Esophagus (tissue), 2 donors: ENCODE data around the gene THEM4. TPM values are rescaled to one million over a fixed set of nuclear protein-coding genes. Genes with fewer than 3 reads are reported as not detected.
"Not testable (repeated sequence)": the region's sequence is repeated elsewhere in the genome, so short reads cannot be mapped to it uniquely, and the experiment has no call there.

Source experiments
- H3K27ac ChIP-seq, 2 donors: one replicate each; pipeline ENCODE4 v1.5.1; 2013; ENCODE audit warnings: low read depth in 2 of 2, mild to moderate bottlenecking in 2 of 2, inconsistent platforms in 1 of 2, low read length in 1 of 2, moderate library complexity in 1 of 2
- H3K27me3 ChIP-seq, 2 donors: one replicate each; pipeline ENCODE4 v1.6.1; 2013; ENCODE audit warnings: low read length in 2 of 2, control low read depth in 1 of 2, mild to moderate bottlenecking in 1 of 2; ENCODE audit not compliant: insufficient read depth in 2 of 2, control insufficient read depth in 1 of 2
- H3K36me3 ChIP-seq, 2 donors: one replicate each; pipeline ENCODE4 v1.6.1; 2013; ENCODE audit warnings: low read length in 1 of 2; ENCODE audit not compliant: control insufficient read depth in 2 of 2, insufficient read depth in 2 of 2
- H3K4me1 ChIP-seq, 2 donors: one replicate each; pipeline ENCODE4 v1.6.1; 2013; ENCODE audit warnings: low read length in 1 of 2; ENCODE audit not compliant: control insufficient read depth in 2 of 2, insufficient read depth in 2 of 2
- H3K4me3 ChIP-seq, 2 donors: one replicate each; pipeline ENCODE4 v1.5.1; 2013; ENCODE audit warnings: low read length in 2 of 2, mild to moderate bottlenecking in 2 of 2, low read depth in 1 of 2, moderate library complexity in 1 of 2
- H3K9me3 ChIP-seq, 2 donors: one replicate each; pipeline ENCODE4 v1.6.1; 2013; ENCODE audit warnings: mild to moderate bottlenecking in 2 of 2, low read depth in 1 of 2, low read length in 1 of 2, moderate library complexity in 1 of 2; ENCODE audit not compliant: control insufficient read depth in 2 of 2, insufficient read depth in 1 of 2
- WGBS, 2 donors: extraction: QIAGEN DNeasy Blood & Tissue Kit; methylation state at CpG; one replicate each; pipeline ENCODE4 v1.1.7; 2013; 5-methylcytosine and 5-hydroxymethylcytosine counted together
- polyA plus RNA-seq, 2 donors: library from polyadenylated mRNA; stranded (reverse); fragments of 200-250 nt; gene quantifications; one replicate each; pipeline ENCODE4 v1.2.3, GENCODE V29; 2013
- donor health status: healthy with polysubstance abuse.
- donor health status: Bipolar disorder and iron deficiency.

The THEM4 gene
- polyA plus RNA-seq, 2 donors = 5.5 to 7.2 TPM

- WGBS, 2 donors = 39 to 55% methylated on average over 1 of the region's 1 CpG
Observed at GRCh38 chr1:151915061-151915686, 5.9 kb upstream of the THEM4 start.

GRCh38 chr1:151914076-151914475 is 4.8 kb upstream of the THEM4 start:
- Histone ChIP-seq H3K9me3 (no peaks in the 10 kb centered on the region), H3K27me3 (no peaks in the 10 kb centered on the region), H3K4me3 (no peak overlapping the region), H3K36me3 (no peaks in the 10 kb centered on the region), H3K4me1 (no peaks in the 10 kb centered on the region), H3K27ac (no peak overlapping the region)
- 86 to 98% methylated on average over 2 of the region's 2 CpGs for WGBS, 2 donors

More at GRCh38 chr1:151915061-151915686, 5.9 kb upstream of the THEM4 start:
- Histone ChIP-seq H3K27ac (no peak overlapping the region), H3K36me3 (no peaks in the 10 kb centered on the region), H3K4me3 (no peak overlapping the region), H3K9me3 (no peaks in the 10 kb centered on the region), H3K27me3 (no peaks in the 10 kb centered on the region), H3K4me1 (no peaks in the 10 kb centered on the region)

DNA sequence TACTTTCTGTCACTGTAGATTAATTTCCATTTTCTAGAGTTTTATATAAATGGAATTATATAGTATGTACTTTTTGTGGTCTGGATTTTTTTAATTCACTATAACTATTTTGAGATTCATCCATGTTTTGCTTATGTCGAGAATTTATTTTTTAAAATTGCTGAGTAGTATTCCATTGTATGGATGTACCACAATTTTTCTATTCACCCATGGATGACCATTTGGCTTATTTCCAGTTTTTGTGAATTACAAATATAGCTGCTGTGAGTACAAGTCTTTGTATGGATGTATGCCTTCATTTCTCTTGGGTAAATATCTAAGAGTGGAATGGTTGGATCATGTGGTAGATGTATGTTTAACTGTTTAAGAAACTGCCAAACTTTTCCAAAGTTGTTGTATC is 3.7 kb upstream of the THEM4 start:
- 99 to 100% methylated on average over 1 of the region's 1 CpG for WGBS, 2 donors
- no peak overlapping the region for H3K27ac ChIP-seq
- H3K27me3 ChIP-seq = no peaks in the 10 kb centered on the region
- H3K4me3 ChIP-seq = no peak overlapping the region
- no peaks in the 10 kb centered on the region for H3K36me3 ChIP-seq
- H3K4me1 ChIP-seq = peaks cover 0 to under 1% of the 10 kb centered on the region in 2 donors
- no peaks in the 10 kb centered on the region for H3K9me3 ChIP-seq

DNA sequence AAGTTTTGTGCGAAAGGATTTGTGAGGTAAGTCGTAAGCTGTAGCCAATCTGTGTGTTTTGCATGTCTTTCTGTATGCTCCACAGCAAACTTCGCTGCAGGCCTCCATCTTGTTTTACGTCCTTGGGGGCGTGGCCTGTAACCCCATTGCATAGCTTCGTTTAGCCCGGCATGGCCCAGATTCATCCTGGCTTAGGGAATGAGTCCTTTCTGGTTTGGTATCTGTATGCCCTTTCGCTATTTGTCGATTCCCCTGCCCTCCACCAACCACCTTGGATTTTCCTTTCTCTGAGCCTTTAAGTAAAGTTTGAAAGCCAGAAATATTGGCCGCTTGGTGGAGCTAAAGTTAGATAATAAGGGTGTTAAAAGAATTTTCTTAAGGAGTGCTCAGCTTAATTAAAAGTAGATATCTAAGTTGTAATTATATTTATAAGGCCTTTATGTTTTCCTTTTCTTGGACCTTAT is 1.1 kb downstream of the THEM4 start:
- H3K4me3 ChIP-seq = no peak overlapping the region
- peaks cover 0 to 4% of the 10 kb centered on the region in 2 donors for H3K4me1 ChIP-seq
- H3K27me3 ChIP-seq = no peaks in the 10 kb centered on the region
- no peaks in the 10 kb centered on the region for H3K36me3 ChIP-seq
- 75 to 84% methylated on average over 10 of the region's 10 CpGs for WGBS, 2 donors
- H3K9me3 ChIP-seq = peaks cover 0 to 9% of the 10 kb centered on the region in 2 donors
- H3K27ac ChIP-seq = no peak overlapping the region

GRCh38 chr1:151907363-151908139 is 1.8 kb downstream of the THEM4 start:
- H3K36me3 ChIP-seq = no peaks in the 10 kb centered on the region
- H3K4me3 ChIP-seq = no peak overlapping the region
- 92 to 96% methylated on average over 9 of the region's 9 CpGs for WGBS, 2 donors
- H3K9me3 ChIP-seq = peaks cover 0 to 9% of the 10 kb centered on the region in 2 donors
- peaks cover 0 to 4% of the 10 kb centered on the region in 2 donors for H3K4me1 ChIP-seq
- no peaks in the 10 kb centered on the region for H3K27me3 ChIP-seq
- H3K27ac ChIP-seq = no peak overlapping the region

DNA sequence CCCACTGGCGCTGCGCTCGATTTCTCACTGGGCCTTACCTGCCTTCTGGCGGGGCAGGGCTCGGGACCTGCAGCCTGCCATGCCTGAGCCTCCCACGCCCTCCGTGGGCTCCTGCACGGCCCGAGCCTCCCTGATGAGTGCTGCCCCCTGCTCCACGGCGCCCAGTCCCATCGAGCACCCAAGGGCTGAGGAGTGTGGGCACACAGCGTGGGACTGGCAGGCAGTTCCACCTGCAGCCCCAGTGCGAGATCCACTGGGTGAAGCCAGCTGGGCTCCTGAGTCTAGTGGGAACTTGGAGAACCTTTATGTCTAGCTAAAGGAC is 3.0 kb downstream of the THEM4 start:
- not testable (repeated sequence) for H3K27me3 ChIP-seq, H3K4me1 ChIP-seq, H3K27ac ChIP-seq, H3K9me3 ChIP-seq, H3K4me3 ChIP-seq, H3K36me3 ChIP-seq
- 98 to 99% methylated on average over 11 to 14 of the region's 14 CpGs for WGBS, 2 donors

- H3K9me3 ChIP-seq, H3K4me3 ChIP-seq, H3K27ac ChIP-seq, H3K36me3 ChIP-seq, H3K4me1 ChIP-seq, H3K27me3 ChIP-seq: not testable (repeated sequence)
- WGBS, 2 donors = 87 to 93% methylated on average over 19 to 22 of the region's 22 CpGs
Observed at GRCh38 chr1:151905443-151906323, 3.6 kb downstream of the THEM4 start.

GRCh38 chr1:151905070-151905442 is 4.3 kb downstream of the THEM4 start:
- WGBS, 2 donors = 61 to 76% methylated on average over 2 of the region's 2 CpGs
- Histone ChIP-seq H3K27me3 (no peaks in the 10 kb centered on the region), H3K9me3 (peaks cover 0 to 9% of the 10 kb centered on the region in 2 donors), H3K4me3 (no peak overlapping the region), H3K27ac (no peak overlapping the region), H3K36me3 (no peaks in the 10 kb centered on the region), H3K4me1 (peaks cover 0 to 4% of the 10 kb centered on the region in 2 donors)

DNA sequence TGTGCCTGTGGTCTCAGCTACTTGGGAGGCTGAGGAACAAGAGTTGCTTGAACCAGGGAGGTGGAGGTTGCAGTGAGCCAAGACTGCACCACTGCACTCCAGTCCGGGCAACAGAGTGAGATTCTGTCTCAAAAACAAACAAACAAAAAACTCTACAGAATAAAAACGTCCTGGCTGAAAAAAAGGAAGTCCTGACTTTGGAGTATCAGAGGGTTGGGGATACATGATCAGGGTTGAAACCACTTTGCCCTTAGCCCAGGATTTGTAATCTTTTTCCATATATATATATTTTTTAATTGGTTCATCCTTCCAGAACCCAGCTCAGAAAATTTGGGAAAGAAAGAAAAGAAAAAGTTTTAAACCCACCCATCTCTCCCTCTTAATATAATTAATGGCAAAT is 6.5 kb downstream of the THEM4 start:
- no peak overlapping the region for H3K4me3 ChIP-seq
- peaks cover 0 to 9% of the 10 kb centered on the region in 2 donors for H3K9me3 ChIP-seq
- no peak overlapping the region for H3K27ac ChIP-seq
- H3K27me3 ChIP-seq = no peaks in the 10 kb centered on the region
- WGBS, 2 donors = 70 to 78% methylated on average over 2 of the region's 2 CpGs
- H3K36me3 ChIP-seq = no peaks in the 10 kb centered on the region
- H3K4me1 ChIP-seq = peaks cover 3 to 7% of the 10 kb centered on the region in 2 donors
